ENCODE results near the gene FGFR3. TPM values are rescaled to one million over a fixed set of nuclear protein-coding genes. Genes with fewer than 3 reads are reported as not detected.

Gene FGFR3
- polyA plus RNA-seq, 1 of the 3 experiments (the other 2 are of a cell fraction) = 1.1 TPM

- H3K9me3 ChIP-seq = no peaks in the 10 kb centered on the region
- H2AFZ ChIP-seq (ENCODE audit: low read depth) = no peak overlapping the region
- H4K20me1 ChIP-seq (ENCODE audit: insufficient read depth) = peaks cover 33% of the 10 kb centered on the region
- no peak for DNase-seq
- ChIA-PET POLR2A (interaction anchor here (0.6 kb wide), 1 partner anchor 462 kb away, joined by 3 read pairs; no protein-coding TSS in a partner anchor), CTCF (interaction anchor here (0.9 to 2.3 kb wide), 4 partner anchors 37 to 98 kb away, joined by 4 to 11 read pairs (median 5); no protein-coding TSS in a partner anchor)
- no peak for TF ChIP-seq RAD21 (IDR thresholded peaks at IDR 0.05; ENCODE audit: low read length)
- TF ChIP-seq ZBTB33 (IDR thresholded peaks at IDR 0.05; ENCODE audit: borderline replicate concordance, low read depth) = no peak
- no peak for TF ChIP-seq RXRA (IDR thresholded peaks at IDR 0.05; ENCODE audit: borderline replicate concordance, low read depth)
- TF ChIP-seq NFIC (IDR thresholded peaks at IDR 0.05; ENCODE audit: borderline replicate concordance) = no peak
- no peak for TF ChIP-seq GABPA (IDR thresholded peaks at IDR 0.05; ENCODE audit: low read depth)
- TF ChIP-seq MAX (IDR thresholded peaks at IDR 0.05; ENCODE audit: low read depth) = no peak
- TF ChIP-seq EP300 (IDR thresholded peaks at IDR 0.05; ENCODE audit: borderline replicate concordance in 1 of 2, low read depth in 1 of 2, low read length in 1 of 2) = no peak
- TF ChIP-seq GATA2 (CRISPR knock-in tag; IDR thresholded peaks at IDR 0.05) = no peak
- no peak for TF ChIP-seq REST (IDR thresholded peaks at IDR 0.05; ENCODE audit: low read depth, low read length)
- no peak for TF ChIP-seq USF1 (IDR thresholded peaks at IDR 0.05; ENCODE audit: borderline replicate concordance, low read depth)
- TF ChIP-seq SIN3A (IDR thresholded peaks at IDR 0.05; ENCODE audit: borderline replicate concordance, low read depth, low read length) = no peak
- no peak for TF ChIP-seq TAF1 (IDR thresholded peaks at IDR 0.05; ENCODE audit: borderline replicate concordance, low read depth, low read length)
- no peak for TF ChIP-seq POLR2AphosphoS5 (IDR thresholded peaks at IDR 0.05; ENCODE audit: low read depth, low read length)
- TF ChIP-seq RFX5 (IDR thresholded peaks at IDR 0.05; ENCODE audit: low read length) = no peak
- TF ChIP-seq TEAD4 (IDR thresholded peaks at IDR 0.05; ENCODE audit: borderline replicate concordance, insufficient read depth) = no peak
- TF ChIP-seq USF2 (IDR thresholded peaks at IDR 0.05; ENCODE audit: borderline replicate concordance, low read depth, low read length) = no peak
- TF ChIP-seq PBX3 (IDR thresholded peaks at IDR 0.05) = no peak
- TF ChIP-seq IRF3 (IDR thresholded peaks at IDR 0.05; ENCODE audit: low read depth, low read length) = no peak
- no peaks in the 10 kb centered on the region for H3K9me2 ChIP-seq
- no peak overlapping the region for H3K27ac ChIP-seq (ENCODE audit: low read depth in 2 of 2, low read length in 1 of 2)
- no peak overlapping the region for H3K9ac ChIP-seq
- peaks cover 5 to 16% of the 10 kb centered on the region in 2 experiments for H3K36me3 ChIP-seq (replicated peaks in 1 of 2; ENCODE audit: control insufficient read depth in 1 of 2, insufficient read depth in 2 of 2, low read length in 1 of 2)
- no peaks in the 10 kb centered on the region for H3K27me3 ChIP-seq (ENCODE audit: insufficient read depth)
- H3K4me3 ChIP-seq (ENCODE audit: low read depth in 2 of 2, low read length in 1 of 2) = no peak overlapping the region
- WGBS (ENCODE audit: low lambda C conversion rate) = 91% methylated on average over 2 of the region's 2 CpGs
- no peak overlapping the region for H3K4me2 ChIP-seq
- H3K4me1 ChIP-seq (ENCODE audit: control insufficient read depth in 1 of 2, insufficient read depth in 2 of 2, low read depth in 1 of 2, low read length in 1 of 2) = no peaks in the 10 kb centered on the region; a peak in 1 of 4 replicates
- peaks cover 5% of the 10 kb centered on the region for H3F3A ChIP-seq (replicated peaks; ENCODE audit: insufficient read depth)
- H3K79me2 ChIP-seq (ENCODE audit: insufficient read depth) = peaks cover 75% of the 10 kb centered on the region
Observed at GRCh38 chr4:1846580-1846979, 53.5 kb downstream of the FGFR3 start.

Data from SK-N-SH (cell line).